Measurements from ENCODE around the gene STXBP5L.
"Not testable (repeated sequence)": the region's sequence is repeated elsewhere in the genome, so short reads cannot be mapped to it uniquely, and the experiment has no call there.

Gene STXBP5L

GRCh38 chr3:121063628-121064027, 155.6 kb downstream of the STXBP5L start:
- DNase-seq = no peak

DNA sequence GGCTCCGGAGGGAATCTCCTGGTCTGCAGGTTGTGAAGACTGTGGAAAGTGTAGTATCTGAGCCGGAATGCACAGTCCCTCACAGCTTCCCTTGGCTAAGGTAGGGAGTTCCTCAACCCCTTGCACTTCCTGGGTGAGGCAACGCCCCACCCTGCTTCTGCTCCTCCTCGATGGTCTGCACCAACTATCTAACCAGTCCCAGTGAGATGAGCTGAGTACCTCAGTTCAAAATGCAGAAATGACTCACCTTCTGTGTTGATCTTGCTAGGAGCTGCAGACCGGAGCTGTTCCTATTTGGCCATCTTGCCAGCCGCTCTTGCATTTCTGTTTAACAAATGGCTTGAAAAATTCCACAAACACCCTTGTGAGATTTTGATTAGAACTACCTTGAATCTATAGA, 156.1 kb downstream of the STXBP5L start:
- DNase-seq = no peak

- DNase-seq = no peak
Observed at GRCh38 chr3:121072133-121072532, 164.1 kb downstream of the STXBP5L start.

GRCh38 chr3:121073011-121073410, 165.0 kb downstream of the STXBP5L start:
- no peak for DNase-seq

- DNase-seq = no peak
Observed at GRCh38 chr3:121075191-121075590, 167.2 kb downstream of the STXBP5L start.

- DNase-seq = not testable (repeated sequence)
Observed at GRCh38 chr3:121078378-121079101, 170.5 kb downstream of the STXBP5L start.

DNA sequence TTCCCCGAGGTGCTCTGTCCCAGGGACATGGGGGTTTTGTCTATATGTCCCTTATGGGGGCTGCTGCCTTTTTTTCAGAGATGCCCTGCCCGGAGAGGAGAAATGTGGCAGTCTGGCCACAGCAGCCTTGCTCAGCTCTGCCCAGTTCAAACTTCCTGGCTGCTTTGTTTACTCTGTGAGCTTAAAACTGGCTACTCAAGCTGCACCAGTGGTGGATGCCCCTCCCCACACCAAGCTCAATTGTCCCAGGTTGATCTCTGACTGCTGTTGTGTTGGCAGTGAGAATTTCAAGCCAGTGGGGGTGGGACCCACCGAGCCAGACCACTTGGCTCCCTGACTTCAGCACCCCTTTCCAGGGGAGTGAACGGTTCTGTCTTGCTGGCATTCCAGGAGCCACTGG, 188.9 kb downstream of the STXBP5L start:
- no peak for DNase-seq

GRCh38 chr3:121111086-121111485, 203.1 kb downstream of the STXBP5L start:
- DNase-seq = not testable (repeated sequence)

GRCh38 chr3:121111914-121112612, 204.1 kb downstream of the STXBP5L start:
- DNase-seq = peak; percentile 60

DNA sequence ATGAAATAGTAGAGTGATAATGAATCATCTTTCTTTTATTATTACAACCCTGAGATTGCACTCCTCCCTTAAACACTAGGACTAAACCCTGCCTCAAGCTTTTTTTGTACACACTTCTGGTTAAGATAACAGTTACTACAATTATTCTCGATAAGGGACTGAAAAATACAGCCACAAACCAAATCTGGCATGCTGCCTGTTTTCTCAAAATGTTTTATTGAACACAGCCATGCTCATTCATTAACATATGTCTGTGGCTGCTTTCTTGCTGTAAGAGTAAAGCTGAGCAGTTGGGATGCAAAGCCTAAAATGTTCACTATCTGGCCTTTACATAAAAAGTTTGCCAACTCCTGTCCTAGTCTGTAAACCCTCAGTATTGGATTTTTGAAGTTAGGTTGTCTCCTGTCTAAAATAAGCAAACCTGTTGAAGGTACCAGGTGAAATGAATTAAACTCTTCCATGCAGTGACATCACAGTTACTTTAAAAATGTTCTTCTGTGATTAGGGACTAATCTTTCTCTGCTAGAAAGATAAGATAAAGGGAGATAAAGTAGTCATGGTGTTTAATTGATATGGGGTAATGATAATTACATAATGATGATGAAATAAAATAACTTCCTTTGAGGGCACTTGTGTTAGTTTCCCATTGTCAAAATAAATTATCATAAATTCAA, 218.2 kb downstream of the STXBP5L start:
- DNase-seq = no peak

DNA sequence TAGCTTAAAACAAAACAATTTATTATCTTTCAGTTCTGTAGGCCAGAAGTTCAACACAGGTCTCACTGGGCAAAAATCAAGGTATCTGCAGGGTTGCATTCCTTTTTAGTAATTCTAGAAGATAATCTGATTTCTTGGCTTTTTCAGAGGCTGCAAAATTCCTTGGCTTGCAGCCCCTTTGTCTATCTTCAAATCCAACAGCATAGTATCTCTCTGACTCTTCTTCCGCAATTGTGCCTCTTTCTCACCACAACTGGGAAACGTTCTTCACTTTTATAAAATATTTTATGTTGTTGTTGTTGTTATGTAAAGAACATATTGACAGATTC, 218.7 kb downstream of the STXBP5L start:
- no peak for DNase-seq

DNA sequence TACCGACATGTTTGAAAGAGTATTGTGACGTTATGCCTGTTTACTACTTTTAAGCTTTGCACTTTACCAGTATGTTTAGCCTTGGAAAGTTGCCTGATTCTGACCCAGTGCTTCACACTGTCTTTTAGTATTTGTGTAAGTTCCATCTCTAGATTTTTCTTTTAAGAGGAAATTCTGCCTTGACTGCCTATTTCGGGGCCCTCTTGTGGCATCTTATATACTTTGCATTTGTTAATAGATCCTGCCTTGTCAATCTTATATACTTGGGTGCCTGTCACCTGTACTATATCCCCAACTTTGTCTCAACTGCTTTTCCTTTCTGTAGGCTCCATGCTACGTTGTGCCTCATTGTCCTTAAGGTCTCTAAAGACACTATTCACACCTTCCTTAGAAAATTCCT, 244.6 kb downstream of the STXBP5L start:
- peak; percentile 57 for DNase-seq

DNA sequence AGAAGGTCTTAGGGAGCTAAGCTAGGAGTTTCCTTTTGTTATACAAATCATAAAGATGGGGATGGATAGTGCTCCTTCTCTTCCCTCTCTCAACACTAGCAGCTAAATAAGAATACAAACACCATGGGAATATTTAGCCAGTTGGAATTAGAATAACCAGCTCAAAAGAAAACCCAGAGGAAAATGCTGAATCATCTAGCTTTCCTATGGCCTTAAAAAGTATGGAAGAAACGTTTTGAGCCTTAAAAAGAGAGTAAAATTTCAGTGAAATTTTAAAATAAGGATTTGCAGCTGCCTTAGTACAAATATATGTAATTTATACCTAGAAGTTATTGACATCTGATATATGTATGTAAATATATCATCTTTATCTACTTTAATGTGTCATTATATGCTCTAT, 245.8 kb downstream of the STXBP5L start:
- DNase-seq = no peak

DNA sequence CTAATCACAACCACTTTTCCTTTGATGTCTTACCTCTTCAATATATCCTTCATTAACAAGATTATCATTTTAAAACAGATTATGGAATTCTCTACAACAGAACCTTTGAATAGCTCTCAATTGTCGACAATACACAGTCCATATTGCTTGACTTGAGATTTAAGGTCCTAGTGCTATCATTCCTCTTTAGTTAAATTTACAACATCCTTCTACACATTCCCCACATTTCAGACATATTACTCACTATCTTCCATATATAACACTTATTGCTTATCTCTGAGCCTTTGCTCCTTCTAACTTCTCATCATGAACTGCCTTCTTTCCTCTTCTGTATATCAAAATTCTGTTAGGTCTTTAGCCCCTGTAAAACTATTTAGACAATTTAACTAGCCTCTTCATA, 247.0 kb downstream of the STXBP5L start:
- peak; percentile 21 for DNase-seq

DNA sequence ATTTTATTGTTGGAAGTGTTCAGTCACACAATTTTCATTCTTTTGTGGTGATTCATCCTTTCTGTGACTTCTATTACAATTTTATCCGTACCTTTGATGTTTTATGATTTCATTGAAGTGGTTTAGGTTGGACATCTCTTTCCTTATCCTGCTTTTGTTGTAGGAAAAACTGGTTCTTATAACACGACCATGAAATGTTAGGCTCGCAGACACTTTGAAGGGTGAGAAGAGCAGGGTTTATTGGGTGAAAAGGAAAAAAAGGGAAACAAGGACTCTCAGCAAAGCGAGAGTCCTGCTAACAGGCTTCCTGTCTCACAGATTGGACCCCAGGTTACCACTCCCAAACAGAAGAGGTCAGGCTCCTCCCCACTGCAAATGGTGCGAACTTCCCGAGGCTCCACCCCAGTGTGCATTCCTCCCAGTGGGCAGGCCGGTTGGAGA, 257.4 kb downstream of the STXBP5L start:
- no peak for DNase-seq

- no peak for DNase-seq
Observed at GRCh38 chr3:121167374-121168139, 259.6 kb downstream of the STXBP5L start.

DNA sequence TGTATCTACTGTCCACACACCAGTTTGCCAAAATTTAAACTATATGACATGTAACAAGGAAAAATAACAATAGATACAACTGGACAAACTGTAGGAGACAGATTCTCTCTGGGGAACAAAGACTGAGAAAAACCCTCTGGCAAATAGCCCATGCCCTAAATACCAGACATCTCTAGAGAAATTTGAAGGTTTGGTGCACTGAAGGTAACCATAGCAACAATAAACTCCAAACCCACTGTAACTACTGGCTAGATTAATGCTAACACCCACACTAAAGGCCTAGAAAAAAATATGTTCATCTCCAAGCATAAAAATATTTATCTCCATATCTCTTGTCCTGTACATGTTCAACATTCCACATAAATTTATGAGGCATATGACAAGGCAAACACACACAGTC, 267.1 kb downstream of the STXBP5L start:
- DNase-seq = no peak

- not testable (repeated sequence) for DNase-seq
Observed at GRCh38 chr3:121190626-121191025, 282.6 kb downstream of the STXBP5L start.

DNA sequence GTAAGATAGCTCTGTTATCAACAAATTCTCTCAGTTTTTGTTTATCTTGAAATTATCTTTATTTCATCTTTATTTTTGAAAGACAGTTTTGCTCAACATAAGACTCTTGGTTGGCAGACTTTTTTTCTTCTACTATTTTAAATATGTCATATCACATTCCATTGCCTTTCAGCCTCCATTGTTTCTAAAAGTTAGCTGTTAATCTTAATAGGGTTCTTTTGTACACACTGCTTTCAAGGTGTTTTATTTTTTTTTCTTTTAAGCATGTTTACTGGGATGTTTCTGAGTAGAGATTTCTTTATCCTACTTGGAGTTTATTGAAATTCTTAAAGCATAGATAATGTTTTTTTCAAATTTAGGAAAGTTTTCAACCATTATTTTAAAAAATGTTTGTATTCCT, 294.6 kb downstream of the STXBP5L start:
- no peak for DNase-seq

GRCh38 chr3:121223116-121223515, 315.1 kb downstream of the STXBP5L start:
- DNase-seq = no peak

DNA sequence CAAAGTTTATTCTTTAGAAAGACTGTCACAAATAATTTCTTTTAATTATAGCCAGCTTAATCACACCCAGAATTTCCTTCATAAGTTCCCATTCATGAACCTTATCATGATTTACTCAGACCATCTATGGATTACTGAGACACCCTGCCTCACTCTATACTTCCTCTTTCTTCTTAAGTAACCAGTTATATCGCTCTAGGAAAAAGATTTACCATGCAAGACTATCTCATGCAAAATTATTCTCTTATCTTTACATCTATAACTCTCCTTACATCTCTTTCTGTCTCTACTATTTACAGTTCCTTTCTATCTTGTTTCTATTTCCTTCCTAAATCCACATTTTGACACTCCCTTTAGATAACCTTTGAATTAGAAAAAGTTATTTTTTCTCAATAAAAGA, 321.0 kb downstream of the STXBP5L start:
- no peak for DNase-seq

- DNase-seq = not testable (repeated sequence)
Observed at GRCh38 chr3:121230194-121230593, 322.2 kb downstream of the STXBP5L start.

GRCh38 chr3:121231872-121232271, 323.9 kb downstream of the STXBP5L start:
- DNase-seq = no peak
